WTC11 (cell line): ENCODE data around the gene BLOC1S3.

Source experiments
- CBFB ChIP-seq: sonication (generic); formaldehyde crosslinking; IDR thresholded peaks from 2 replicates; pipeline ENCODE4 v1.8.1; 2022; ENCODE audit warnings: mild to moderate bottlenecking, low read depth, missing genetic modification reagents
- FOXP4 ChIP-seq: sonication (generic); formaldehyde crosslinking; IDR thresholded peaks from 2 replicates; pipeline ENCODE4 v1.8.0; 2022; ENCODE audit warnings: mild to moderate bottlenecking, missing genetic modification reagents
- HMGXB4 ChIP-seq: sonication (generic); formaldehyde crosslinking; IDR thresholded peaks from 2 replicates; pipeline ENCODE4 v1.8.1; 2023; ENCODE audit warnings: mild to moderate bottlenecking, moderate library complexity, missing genetic modification reagents
- NFYB ChIP-seq: sonication (generic); formaldehyde crosslinking; conservative IDR thresholded peaks from 2 replicates; pipeline ENCODE4 v1.8.0; 2022; ENCODE audit warnings: low read depth, missing genetic modification reagents
- SMAD4 ChIP-seq: sonication (generic); formaldehyde crosslinking; IDR thresholded peaks from 2 replicates; pipeline ENCODE4 v1.8.0; 2022; ENCODE audit warnings: mild to moderate bottlenecking, missing genetic modification reagents
- TEAD1 ChIP-seq: sonication (generic); formaldehyde crosslinking; IDR thresholded peaks from 2 replicates; pipeline ENCODE4 v1.8.0; 2022; ENCODE audit warnings: mild to moderate bottlenecking, missing genetic modification reagents
- TP53 ChIP-seq: sonication (generic); formaldehyde crosslinking; IDR thresholded peaks from 2 replicates; pipeline ENCODE4 v1.8.1; 2023; ENCODE audit warnings: mild to moderate bottlenecking, missing genetic modification reagents
- ZNF396 ChIP-seq: fragments of 250-450 bp; sonication (Bioruptor Pico); IDR thresholded peaks from 2 replicates; pipeline ENCODE4 v1.8.0; 2021; ENCODE audit warnings: mild to moderate bottlenecking, moderate library complexity, borderline replicate concordance
- ZNF671 ChIP-seq: fragments of 250-450 bp; sonication (Bioruptor Pico); IDR thresholded peaks from 2 replicates; pipeline ENCODE4 v1.8.0; 2021; ENCODE audit warnings: mild to moderate bottlenecking
- TF ChIP-seq, protein P1 (sequence below): fragments of 200-600 bp; IDR thresholded peaks from 2 replicates; pipeline ENCODE4 v1.8.0; 2022; ENCODE audit warnings: antibody characterized with exemption
- TF ChIP-seq, protein P2 (sequence below): sonication (generic); formaldehyde crosslinking; IDR thresholded peaks from 2 replicates; pipeline ENCODE4 v1.8.0; 2023; ENCODE audit warnings: missing genetic modification reagents
- TF ChIP-seq, protein P3 (sequence below): sonication (generic); formaldehyde crosslinking; IDR thresholded peaks from 2 replicates; pipeline ENCODE4 v1.8.0; 2022; ENCODE audit warnings: mild to moderate bottlenecking, missing genetic modification reagents
- TF ChIP-seq, protein P4 (sequence below): sonication (generic); formaldehyde crosslinking; conservative IDR thresholded peaks from 2 replicates; pipeline ENCODE4 v1.8.1; 2023; ENCODE audit warnings: mild to moderate bottlenecking, low read depth, missing genetic modification reagents, moderate library complexity

GRCh38 chr19:45159210-45159970 is 19.2 kb upstream of the BLOC1S3 start:
- TF ChIP-seq, protein P1, sequence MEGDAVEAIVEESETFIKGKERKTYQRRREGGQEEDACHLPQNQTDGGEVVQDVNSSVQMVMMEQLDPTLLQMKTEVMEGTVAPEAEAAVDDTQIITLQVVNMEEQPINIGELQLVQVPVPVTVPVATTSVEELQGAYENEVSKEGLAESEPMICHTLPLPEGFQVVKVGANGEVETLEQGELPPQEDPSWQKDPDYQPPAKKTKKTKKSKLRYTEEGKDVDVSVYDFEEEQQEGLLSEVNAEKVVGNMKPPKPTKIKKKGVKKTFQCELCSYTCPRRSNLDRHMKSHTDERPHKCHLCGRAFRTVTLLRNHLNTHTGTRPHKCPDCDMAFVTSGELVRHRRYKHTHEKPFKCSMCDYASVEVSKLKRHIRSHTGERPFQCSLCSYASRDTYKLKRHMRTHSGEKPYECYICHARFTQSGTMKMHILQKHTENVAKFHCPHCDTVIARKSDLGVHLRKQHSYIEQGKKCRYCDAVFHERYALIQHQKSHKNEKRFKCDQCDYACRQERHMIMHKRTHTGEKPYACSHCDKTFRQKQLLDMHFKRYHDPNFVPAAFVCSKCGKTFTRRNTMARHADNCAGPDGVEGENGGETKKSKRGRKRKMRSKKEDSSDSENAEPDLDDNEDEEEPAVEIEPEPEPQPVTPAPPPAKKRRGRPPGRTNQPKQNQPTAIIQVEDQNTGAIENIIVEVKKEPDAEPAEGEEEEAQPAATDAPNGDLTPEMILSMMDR: no peak
- TF ChIP-seq FOXP4 (CRISPR knock-in tag): no peak
- no peak for TF ChIP-seq ZNF671 (CRISPR knock-in tag)
- TF ChIP-seq SMAD4: no peak
- TF ChIP-seq CBFB (CRISPR knock-in tag): no peak
- no peak for TF ChIP-seq ZNF396 (CRISPR knock-in tag)
- no peak for TF ChIP-seq HMGXB4
- TF ChIP-seq NFYB (CRISPR knock-in tag): no peak
- TF ChIP-seq, protein P2, sequence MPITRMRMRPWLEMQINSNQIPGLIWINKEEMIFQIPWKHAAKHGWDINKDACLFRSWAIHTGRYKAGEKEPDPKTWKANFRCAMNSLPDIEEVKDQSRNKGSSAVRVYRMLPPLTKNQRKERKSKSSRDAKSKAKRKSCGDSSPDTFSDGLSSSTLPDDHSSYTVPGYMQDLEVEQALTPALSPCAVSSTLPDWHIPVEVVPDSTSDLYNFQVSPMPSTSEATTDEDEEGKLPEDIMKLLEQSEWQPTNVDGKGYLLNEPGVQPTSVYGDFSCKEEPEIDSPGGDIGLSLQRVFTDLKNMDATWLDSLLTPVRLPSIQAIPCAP (CRISPR knock-in tag): no peak
- TF ChIP-seq, protein P3, sequence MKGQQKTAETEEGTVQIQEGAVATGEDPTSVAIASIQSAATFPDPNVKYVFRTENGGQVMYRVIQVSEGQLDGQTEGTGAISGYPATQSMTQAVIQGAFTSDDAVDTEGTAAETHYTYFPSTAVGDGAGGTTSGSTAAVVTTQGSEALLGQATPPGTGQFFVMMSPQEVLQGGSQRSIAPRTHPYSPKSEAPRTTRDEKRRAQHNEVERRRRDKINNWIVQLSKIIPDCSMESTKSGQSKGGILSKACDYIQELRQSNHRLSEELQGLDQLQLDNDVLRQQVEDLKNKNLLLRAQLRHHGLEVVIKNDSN (CRISPR knock-in tag): no peak
- no peak for TF ChIP-seq TP53 (CRISPR knock-in tag)
- no peak for TF ChIP-seq TEAD1 (CRISPR knock-in tag)
- TF ChIP-seq, protein P4, sequence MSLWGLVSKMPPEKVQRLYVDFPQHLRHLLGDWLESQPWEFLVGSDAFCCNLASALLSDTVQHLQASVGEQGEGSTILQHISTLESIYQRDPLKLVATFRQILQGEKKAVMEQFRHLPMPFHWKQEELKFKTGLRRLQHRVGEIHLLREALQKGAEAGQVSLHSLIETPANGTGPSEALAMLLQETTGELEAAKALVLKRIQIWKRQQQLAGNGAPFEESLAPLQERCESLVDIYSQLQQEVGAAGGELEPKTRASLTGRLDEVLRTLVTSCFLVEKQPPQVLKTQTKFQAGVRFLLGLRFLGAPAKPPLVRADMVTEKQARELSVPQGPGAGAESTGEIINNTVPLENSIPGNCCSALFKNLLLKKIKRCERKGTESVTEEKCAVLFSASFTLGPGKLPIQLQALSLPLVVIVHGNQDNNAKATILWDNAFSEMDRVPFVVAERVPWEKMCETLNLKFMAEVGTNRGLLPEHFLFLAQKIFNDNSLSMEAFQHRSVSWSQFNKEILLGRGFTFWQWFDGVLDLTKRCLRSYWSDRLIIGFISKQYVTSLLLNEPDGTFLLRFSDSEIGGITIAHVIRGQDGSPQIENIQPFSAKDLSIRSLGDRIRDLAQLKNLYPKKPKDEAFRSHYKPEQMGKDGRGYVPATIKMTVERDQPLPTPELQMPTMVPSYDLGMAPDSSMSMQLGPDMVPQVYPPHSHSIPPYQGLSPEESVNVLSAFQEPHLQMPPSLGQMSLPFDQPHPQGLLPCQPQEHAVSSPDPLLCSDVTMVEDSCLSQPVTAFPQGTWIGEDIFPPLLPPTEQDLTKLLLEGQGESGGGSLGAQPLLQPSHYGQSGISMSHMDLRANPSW (CRISPR knock-in tag): no peak
